Left ventricle myocardium inferior (tissue), 1 donor: ENCODE measurements around the gene GCNT3. TPM values are rescaled to one million over a fixed set of nuclear protein-coding genes. Genes with fewer than 3 reads are reported as not detected.

ENCODE experiments used
- DNase-seq: peaks from one replicate; pipeline ENCODE4 v3.0.0-alpha.2; 2020
- H3K27ac ChIP-seq: fragments of 200-600 bp; replicated peaks from 2 replicates; pipeline ENCODE4 v1.8.0; 2021
- H3K27me3 ChIP-seq: fragments of 200-600 bp; 2 replicates; pipeline ENCODE4 v1.8.0; 2021; ENCODE audit warnings: low read depth
- H3K36me3 ChIP-seq: fragments of 200-600 bp; 2 replicates; pipeline ENCODE4 v1.8.0; 2021
- H3K4me1 ChIP-seq: fragments of 200-600 bp; 2 replicates; pipeline ENCODE4 v1.8.0; 2021
- H3K4me3 ChIP-seq: fragments of 200-600 bp; 2 replicates; pipeline ENCODE4 v1.8.0; 2021; ENCODE audit warnings: mild to moderate bottlenecking, moderate library complexity
- H3K9me3 ChIP-seq: fragments of 200-600 bp; replicated peaks from 2 replicates; pipeline ENCODE4 v1.8.0; 2021
- intact Hi-C: fragments of 100-400 bp; cut with micrococcal nuclease; formaldehyde crosslinking; loops from one replicate; pipeline ENCODE4 v1.11.0; 2022
- total RNA-seq: library from RNA; stranded (reverse); fragmentation: NEBNext Ultra II Directional; extraction: Animal tissue kit (Norgen Biotek cat#: 25700); gene quantifications from one replicate; pipeline ENCODE4 v1.2.1, GENCODE V29; 2021
- TF ChIP-seq, protein P1 (sequence below): fragments of 200-600 bp; IDR thresholded peaks from 2 replicates; pipeline ENCODE4 v1.8.0; 2021; ENCODE audit warnings: antibody characterized with exemption, mild to moderate bottlenecking, borderline replicate concordance
- donor health status: DM: no; HTN: yes; CAD: no; lungs with severe emphysema.

GCNT3 gene
- total RNA-seq, 1 donor from 2014 or later = 0.14 TPM

- TF ChIP-seq, protein P1, sequence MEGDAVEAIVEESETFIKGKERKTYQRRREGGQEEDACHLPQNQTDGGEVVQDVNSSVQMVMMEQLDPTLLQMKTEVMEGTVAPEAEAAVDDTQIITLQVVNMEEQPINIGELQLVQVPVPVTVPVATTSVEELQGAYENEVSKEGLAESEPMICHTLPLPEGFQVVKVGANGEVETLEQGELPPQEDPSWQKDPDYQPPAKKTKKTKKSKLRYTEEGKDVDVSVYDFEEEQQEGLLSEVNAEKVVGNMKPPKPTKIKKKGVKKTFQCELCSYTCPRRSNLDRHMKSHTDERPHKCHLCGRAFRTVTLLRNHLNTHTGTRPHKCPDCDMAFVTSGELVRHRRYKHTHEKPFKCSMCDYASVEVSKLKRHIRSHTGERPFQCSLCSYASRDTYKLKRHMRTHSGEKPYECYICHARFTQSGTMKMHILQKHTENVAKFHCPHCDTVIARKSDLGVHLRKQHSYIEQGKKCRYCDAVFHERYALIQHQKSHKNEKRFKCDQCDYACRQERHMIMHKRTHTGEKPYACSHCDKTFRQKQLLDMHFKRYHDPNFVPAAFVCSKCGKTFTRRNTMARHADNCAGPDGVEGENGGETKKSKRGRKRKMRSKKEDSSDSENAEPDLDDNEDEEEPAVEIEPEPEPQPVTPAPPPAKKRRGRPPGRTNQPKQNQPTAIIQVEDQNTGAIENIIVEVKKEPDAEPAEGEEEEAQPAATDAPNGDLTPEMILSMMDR = no peak
- Histone ChIP-seq H3K4me3 (no peak overlapping the region), H3K27ac (no peak overlapping the region), H3K4me1 (no peaks in the 10 kb centered on the region), H3K27me3 (no peaks in the 10 kb centered on the region), H3K36me3 (no peaks in the 10 kb centered on the region), H3K9me3 (peaks cover 15% of the 10 kb centered on the region)
- no peak for DNase-seq
- intact Hi-C loops = no loop called here
Measured at GRCh38 chr15:59570315-59570714, 41.3 kb upstream of the GCNT3 start.

DNA sequence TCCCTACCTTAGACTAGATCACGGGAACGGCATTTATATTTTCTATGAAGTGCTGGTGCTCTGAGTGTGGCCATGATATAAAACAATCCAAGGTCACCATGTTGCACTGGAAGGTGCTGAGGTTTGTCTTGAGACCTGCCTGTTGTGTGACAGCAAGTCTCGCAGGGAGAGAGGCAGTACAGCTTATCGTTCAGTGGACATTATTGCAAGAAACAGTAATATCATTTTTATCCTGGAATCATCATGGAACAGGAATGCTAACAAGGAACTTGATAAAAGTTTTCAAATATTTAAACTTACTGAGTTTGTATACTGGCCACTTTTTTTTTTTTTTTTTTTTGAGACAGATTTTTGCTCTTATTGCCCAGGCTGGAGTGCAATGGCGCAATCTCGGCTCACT is 40.0 kb upstream of the GCNT3 start:
- Histone ChIP-seq H3K4me1 (no peaks in the 10 kb centered on the region), H3K9me3 (peaks cover 2% of the 10 kb centered on the region), H3K27ac (no peak overlapping the region), H3K27me3 (no peaks in the 10 kb centered on the region), H3K36me3 (no peaks in the 10 kb centered on the region), H3K4me3 (no peak overlapping the region)
- intact Hi-C loops = no loop called here
- DNase-seq = no peak
- TF ChIP-seq, protein P1 = no peak

DNA sequence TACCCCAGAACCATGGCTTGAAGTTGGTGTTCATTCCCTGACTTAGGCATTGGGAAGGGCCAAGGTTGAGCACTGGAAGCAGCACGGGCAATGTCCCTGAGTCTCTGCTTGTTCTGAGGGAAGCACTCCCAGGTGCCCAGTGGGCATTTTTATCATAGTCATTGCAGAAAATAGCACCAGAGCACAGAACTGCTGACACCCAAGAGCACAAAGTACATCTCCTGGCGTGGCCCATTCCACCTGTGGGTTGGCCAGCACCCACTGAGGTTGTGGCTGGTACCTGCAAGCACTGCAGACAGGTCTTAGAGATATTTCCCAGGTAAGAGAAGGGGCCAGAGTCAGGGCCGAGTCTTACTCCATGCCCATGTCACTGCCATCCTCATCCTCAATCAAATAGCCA is 28.5 kb upstream of the GCNT3 start:
- Histone ChIP-seq H3K36me3 (no peaks in the 10 kb centered on the region), H3K27ac (no peak overlapping the region), H3K27me3 (peaks cover under 1% of the 10 kb centered on the region), H3K4me1 (no peaks in the 10 kb centered on the region), H3K4me3 (no peak overlapping the region), H3K9me3 (no peaks in the 10 kb centered on the region)
- TF ChIP-seq, protein P1 = no peak
- intact Hi-C loops = no loop called here
- no peak for DNase-seq

- intact Hi-C loops = no loop called here
- TF ChIP-seq, protein P1 = no peak
- H3K4me3 ChIP-seq = no peak overlapping the region
- H3K9me3 ChIP-seq = no peaks in the 10 kb centered on the region
- no peak for DNase-seq
- no peaks in the 10 kb centered on the region for H3K4me1 ChIP-seq
- H3K27ac ChIP-seq = no peak overlapping the region
- H3K27me3 ChIP-seq = peaks cover 25% of the 10 kb centered on the region
- H3K36me3 ChIP-seq = no peaks in the 10 kb centered on the region
Measured at GRCh38 chr15:59587085-59587826, 24.3 kb upstream of the GCNT3 start.

DNA sequence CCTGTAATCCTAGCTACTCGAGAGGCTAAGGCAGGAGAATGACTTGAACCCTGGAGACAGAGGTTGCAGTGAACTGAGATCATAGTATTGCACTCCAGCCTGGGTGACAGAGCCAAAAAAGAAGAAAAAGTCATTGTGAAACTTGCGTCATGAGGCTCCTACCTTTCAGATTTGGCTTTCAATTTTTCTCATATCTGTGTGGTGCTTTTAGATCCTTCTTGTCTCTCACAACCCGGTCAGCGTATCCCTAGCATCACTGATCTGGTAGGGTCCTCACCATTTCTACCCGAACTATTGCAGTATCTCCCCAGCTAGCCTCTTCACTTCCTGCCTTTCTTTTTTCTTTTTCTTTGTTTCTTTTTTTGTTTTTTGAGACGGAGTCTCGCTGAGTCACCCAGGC is 21.6 kb upstream of the GCNT3 start:
- peaks cover 25% of the 10 kb centered on the region for H3K27me3 ChIP-seq
- no peaks in the 10 kb centered on the region for H3K36me3 ChIP-seq
- intact Hi-C loops = no loop called here
- H3K27ac ChIP-seq = no peak overlapping the region
- H3K4me3 ChIP-seq = no peak overlapping the region
- no peak for DNase-seq
- no peaks in the 10 kb centered on the region for H3K9me3 ChIP-seq
- TF ChIP-seq, protein P1 = no peak
- peaks cover 5% of the 10 kb centered on the region for H3K4me1 ChIP-seq
